Measurements from ENCODE around the gene DCAF8.

The DCAF8 gene

DNA sequence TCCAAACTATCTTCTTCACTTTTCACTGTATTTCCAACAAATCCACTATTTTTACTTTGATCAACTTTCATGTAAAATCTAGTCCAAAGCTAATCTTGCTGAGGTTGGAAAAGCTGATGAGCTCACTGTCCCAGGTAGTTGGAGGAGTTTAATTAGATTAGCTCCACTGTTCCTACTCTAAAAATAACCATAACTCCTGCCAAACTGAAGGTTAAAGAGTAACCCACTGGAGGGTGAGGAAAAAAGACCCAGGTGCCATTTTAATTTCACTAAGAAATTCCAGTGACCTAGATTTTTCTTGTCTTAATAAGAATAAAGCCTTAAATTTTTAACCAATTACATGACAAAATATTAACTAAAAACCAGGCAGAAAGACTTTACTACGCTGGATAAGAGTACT lies 15.3 kb downstream of the DCAF8 start:
- no peak for ATAC-seq
- no peak for DNase-seq
- Mint-ChIP-seq H3K4me3 (no peak overlapping the region), H3K4me1 (peaks cover 33% of the 10 kb centered on the region), H3K27me3 (no peaks in the 10 kb centered on the region), H3K9me3 (no peaks in the 10 kb centered on the region), H3K27ac (no peak overlapping the region)

DNA sequence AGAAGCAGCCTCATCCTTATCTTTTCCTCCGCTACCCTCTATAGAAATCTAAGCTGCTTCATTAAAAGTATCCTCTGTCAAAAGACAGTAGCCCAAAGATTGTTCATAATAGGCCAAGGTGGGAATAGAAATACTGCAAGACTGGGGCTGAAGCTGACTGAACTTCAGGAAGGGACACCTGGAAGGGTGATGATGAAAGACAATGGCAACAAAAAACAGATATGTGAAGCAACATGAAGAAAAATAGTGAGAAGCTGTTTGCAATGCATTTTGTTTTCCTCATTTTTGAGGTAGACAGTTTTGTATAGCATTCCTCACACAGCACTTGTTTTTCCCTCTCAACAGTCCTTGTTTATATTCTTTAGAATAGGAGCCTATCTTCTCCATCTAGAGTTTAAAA lies 16.9 kb downstream of the DCAF8 start:
- Mint-ChIP-seq H3K27ac (no peak overlapping the region), H3K4me1 (peaks cover 23% of the 10 kb centered on the region)
- ATAC-seq, result no peak

DNA sequence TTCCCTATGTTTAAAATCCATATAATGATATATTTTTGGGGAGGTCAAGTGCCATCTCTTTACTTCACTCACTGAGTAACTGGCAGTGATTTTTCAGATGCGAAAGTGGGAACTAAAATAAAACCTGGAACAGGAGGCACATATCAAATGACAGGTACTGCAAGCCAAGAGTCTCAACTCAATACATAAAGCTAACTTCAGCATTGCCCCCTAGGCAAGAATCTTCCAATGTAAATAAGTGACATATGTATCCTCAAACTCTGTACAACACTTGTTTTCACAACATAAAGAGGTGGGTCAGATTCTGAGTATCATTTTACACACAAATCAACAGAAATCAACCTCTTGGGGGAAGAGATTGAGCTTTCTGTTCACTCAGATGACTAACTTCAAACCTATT lies 18.1 kb downstream of the DCAF8 start:
- no peaks in the 10 kb centered on the region for H3K27me3 Mint-ChIP-seq
- DNase-seq, result no peak
- no peak overlapping the region for H3K27ac Mint-ChIP-seq
- H3K9me3 Mint-ChIP-seq, result no peaks in the 10 kb centered on the region
- H3K4me3 Mint-ChIP-seq, result no peak overlapping the region
- peaks cover 23% of the 10 kb centered on the region for H3K4me1 Mint-ChIP-seq
- ATAC-seq, result no peak

More for the DNA sequence above, 16.9 kb downstream of the DCAF8 start:
- H3K4me3 Mint-ChIP-seq, result no peak overlapping the region
- no peaks in the 10 kb centered on the region for H3K9me3 Mint-ChIP-seq
- DNase-seq, result no peak
- no peaks in the 10 kb centered on the region for H3K27me3 Mint-ChIP-seq

DNA sequence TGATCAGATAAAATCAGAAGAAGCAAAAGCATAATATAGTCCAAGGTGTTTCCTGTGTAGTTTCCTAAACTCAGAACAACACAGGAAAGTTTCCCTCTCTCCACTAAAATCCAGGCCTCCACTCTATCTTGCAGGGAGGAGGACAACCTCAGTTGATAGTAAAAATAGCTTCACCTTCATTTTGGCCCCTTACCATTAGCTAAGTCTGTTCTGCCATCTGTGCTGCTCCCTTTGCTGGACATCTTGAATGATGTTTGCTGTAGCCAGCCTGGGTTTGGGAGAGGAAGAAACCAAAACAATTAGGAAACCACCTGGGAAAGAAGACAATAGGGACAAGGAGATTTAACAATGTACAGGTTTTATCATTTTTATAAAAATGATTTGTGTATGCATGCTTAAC lies 18.6 kb downstream of the DCAF8 start:
- Mint-ChIP-seq H3K9me3 (no peaks in the 10 kb centered on the region), H3K27ac (peak overlapping the region in 1 of 2 donors; percentile 77), H3K4me3 (no peak overlapping the region), H3K4me1 (peaks cover 23% of the 10 kb centered on the region), H3K27me3 (no peaks in the 10 kb centered on the region)
- DNase-seq (no peak), ATAC-seq (no peak)

DNA sequence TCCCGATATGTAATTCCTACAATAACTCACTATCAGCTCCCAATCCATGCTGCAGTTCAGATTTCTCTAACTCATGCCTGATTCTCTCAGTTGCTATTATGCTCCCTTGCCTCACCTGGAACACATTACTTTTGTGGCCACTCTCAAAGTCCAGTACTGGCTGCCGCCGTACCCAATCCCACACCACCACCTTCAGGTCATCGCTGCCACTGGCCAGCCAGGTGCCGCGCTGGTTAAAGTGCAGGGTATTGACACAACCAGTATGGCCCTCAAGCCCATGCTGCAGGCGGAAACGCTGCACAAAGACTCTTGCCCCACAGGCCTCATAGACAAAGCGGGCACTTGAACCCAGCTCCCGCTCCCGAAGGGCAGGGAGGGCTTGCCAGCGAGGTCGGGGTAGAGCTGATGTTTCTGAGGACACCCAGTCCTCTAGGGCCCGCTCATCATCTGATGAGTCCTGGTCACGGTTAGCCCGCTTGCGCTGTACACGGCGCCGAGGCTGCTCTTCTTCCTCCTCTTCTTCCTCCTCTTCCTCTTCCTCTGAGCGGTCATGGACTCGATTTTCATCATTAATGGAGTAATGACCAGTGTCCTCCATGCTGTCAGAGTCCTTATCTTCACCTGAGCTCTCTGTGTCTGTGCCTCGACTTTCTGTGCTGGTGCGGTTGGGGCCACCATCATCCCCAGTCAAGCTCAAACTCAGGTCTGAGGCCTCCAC lies 22.6 kb downstream of the DCAF8 start:
- peaks cover 2% of the 10 kb centered on the region for H3K4me1 Mint-ChIP-seq
- no peak overlapping the region for H3K4me3 Mint-ChIP-seq
- no peaks in the 10 kb centered on the region for H3K9me3 Mint-ChIP-seq
- no peak for ATAC-seq
- no peak for DNase-seq
- no peak overlapping the region for H3K27ac Mint-ChIP-seq
- H3K27me3 Mint-ChIP-seq, result no peaks in the 10 kb centered on the region

DNA sequence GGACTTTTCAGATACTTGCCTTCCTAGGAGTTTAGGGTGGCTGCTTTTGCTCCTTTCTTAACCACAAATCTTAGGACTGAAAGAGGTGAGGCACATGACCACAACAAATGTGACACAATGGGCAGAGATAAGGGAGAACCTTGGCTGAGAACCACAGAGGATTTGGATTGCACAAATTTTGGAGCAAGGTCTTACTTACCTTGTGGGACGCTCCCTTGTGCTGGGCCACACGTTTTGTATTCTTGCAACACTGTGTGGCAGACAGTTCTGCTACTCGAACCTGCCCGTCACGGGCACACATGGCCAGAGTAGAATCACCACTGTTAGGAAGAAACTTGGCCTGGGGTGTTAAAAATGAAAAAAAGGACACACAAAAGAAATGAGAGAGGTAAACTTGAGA lies 23.9 kb downstream of the DCAF8 start:
- no peak for ATAC-seq
- DNase-seq, result no peak
- H3K4me3 Mint-ChIP-seq, result no peak overlapping the region
- no peaks in the 10 kb centered on the region for H3K9me3 Mint-ChIP-seq
- no peak overlapping the region for H3K27ac Mint-ChIP-seq
- no peaks in the 10 kb centered on the region for H3K27me3 Mint-ChIP-seq
- H3K4me1 Mint-ChIP-seq, result no peaks in the 10 kb centered on the region

DNA sequence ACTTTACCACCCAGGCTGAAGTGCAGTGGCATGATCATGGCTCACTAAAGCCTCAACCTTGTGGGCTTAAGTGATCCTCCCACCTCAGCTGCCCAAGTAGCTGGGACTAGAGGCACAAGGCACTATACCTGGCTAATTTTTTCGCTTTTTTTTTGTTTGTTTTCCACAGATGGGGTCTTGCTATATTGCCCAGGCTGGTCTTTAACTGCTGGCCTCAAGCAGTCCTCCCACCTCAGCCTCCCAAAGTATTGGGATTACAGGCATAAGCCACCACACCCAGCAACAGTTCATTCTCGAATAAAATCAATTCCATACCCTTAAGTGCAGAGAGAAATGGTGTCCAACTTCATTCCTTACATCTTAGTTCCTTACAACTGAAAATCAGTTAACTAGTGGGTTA lies 24.8 kb downstream of the DCAF8 start:
- Mint-ChIP-seq H3K4me1 (no peaks in the 10 kb centered on the region), H3K9me3 (no peaks in the 10 kb centered on the region), H3K4me3 (no peak overlapping the region), H3K27ac (no peak overlapping the region), H3K27me3 (no peaks in the 10 kb centered on the region)
- DNase-seq (no peak), ATAC-seq (no peak)

DNA sequence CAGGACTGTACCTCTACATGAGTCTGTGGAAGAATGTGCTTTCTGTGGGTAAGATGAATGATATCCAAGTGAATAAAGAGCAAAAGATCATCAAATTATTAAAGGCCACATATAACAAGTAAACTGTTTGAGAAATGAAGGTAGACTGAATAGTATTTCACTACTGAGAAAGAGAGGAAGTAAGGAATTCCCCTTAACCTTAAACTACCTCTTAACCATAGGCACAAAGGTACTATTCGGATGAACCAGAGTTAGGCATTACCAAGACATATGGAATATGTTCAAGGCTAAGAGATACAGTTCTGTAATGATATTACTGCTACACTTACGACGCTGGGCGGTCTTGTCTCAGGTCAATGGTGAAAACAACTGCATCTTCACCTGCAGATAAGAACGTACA lies 25.5 kb downstream of the DCAF8 start:
- ATAC-seq (no peak), DNase-seq (no peak)
- Mint-ChIP-seq H3K9me3 (no peaks in the 10 kb centered on the region), H3K4me1 (no peaks in the 10 kb centered on the region), H3K4me3 (no peak overlapping the region), H3K27ac (peak overlapping the region; percentile 23 to 27), H3K27me3 (no peaks in the 10 kb centered on the region)

DNA sequence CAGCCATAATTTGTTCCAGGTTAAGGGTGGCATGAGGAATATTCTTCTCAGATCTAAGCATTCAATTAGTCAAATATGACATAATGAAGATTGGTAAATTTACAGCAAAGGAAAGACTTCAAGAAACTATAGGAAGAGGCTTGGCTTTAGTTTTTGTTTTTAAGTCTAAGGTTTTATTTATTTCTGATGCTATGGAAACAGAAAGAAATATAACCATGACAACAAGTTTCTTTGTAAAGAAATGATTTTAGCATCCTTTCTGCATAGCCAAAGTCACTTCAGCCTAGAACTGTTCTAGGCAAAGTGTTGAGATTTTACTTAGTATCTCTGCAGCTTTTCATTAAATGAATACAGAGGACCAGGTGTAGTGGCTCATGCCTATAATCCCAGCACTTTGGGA lies 29.4 kb downstream of the DCAF8 start:
- Mint-ChIP-seq H3K27ac (peak overlapping the region in 1 of 2 donors; percentile 46), H3K4me1 (no peaks in the 10 kb centered on the region), H3K9me3 (no peaks in the 10 kb centered on the region), H3K27me3 (no peaks in the 10 kb centered on the region), H3K4me3 (no peak overlapping the region)
- DNase-seq (no peak), ATAC-seq (no peak)

DNA sequence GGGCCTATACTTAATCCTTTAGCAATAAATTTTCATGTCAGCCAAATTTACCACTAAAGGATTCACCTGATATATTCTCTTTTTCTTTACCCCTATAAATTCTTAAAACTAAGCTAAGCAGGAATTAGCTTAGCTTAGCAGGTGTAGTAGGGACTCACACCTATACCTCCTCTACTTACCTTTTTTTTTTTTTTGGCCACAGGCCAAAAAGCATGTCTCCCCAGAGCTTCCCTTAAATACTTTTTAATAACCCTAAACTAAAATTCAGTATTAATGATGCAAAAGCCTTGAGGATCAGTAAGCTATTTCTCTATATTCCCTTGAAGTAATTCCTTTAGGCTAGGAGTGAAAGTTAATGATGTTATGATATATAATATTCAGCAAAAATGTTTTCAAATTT lies 33.9 kb downstream of the DCAF8 start:
- Mint-ChIP-seq H3K27ac (peak overlapping the region in 1 of 2 donors; percentile 57), H3K4me1 (no peaks in the 10 kb centered on the region), H3K4me3 (no peak overlapping the region), H3K9me3 (no peaks in the 10 kb centered on the region), H3K27me3 (no peaks in the 10 kb centered on the region)
- ATAC-seq (no peak), DNase-seq (no peak)

DNA sequence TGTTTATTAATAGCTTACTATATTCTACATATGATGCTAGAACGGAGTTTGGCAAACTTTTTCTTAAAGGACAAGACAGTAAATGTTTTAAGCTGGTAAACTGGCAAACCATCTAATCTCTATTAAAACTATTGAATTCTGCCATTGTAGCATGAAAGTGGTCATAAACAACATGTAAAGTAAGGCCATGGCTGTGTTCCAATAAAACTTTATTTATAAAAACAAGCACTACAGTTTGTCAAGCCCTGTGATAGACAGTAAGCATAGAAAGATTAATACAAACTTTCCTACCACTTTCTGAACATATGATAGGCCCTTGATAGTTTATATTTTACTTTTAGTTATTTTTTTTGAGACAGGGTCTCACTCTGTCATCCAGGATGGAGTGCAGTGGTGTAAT lies 34.8 kb downstream of the DCAF8 start:
- H3K27ac Mint-ChIP-seq, result peak overlapping the region in 1 of 2 donors; percentile 76

DNA sequence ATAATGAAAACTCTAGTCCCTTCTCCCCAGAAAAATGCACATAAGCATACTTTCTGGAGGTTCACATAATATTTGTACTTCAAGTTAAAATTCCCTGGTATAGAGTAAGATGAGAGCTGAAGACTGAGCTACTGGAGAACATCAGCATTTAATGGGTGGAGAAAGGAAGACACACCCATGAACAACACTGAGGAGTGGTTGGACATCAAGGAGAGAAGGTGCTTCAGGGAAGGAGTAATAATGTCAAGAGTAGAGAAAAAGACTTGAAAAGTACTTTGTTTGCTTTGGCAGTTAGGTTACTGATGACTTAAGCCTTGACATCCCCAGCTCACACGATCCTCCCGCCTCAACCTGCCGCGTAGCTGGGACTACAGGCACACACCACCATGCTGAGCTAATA lies 35.3 kb downstream of the DCAF8 start:
- no peaks in the 10 kb centered on the region for H3K27me3 Mint-ChIP-seq
- ATAC-seq (no peak), DNase-seq (no peak)
- peak overlapping the region in 1 of 2 donors; percentile 76 for H3K27ac Mint-ChIP-seq
- no peak overlapping the region for H3K4me3 Mint-ChIP-seq
- no peaks in the 10 kb centered on the region for H3K9me3 Mint-ChIP-seq
- no peaks in the 10 kb centered on the region for H3K4me1 Mint-ChIP-seq

More for the DNA sequence above, 34.8 kb downstream of the DCAF8 start:
- ATAC-seq (no peak), DNase-seq (no peak)
- no peak overlapping the region for H3K4me3 Mint-ChIP-seq
- no peaks in the 10 kb centered on the region for H3K4me1 Mint-ChIP-seq
- H3K27me3 Mint-ChIP-seq, result no peaks in the 10 kb centered on the region
- H3K9me3 Mint-ChIP-seq, result no peaks in the 10 kb centered on the region

DNA sequence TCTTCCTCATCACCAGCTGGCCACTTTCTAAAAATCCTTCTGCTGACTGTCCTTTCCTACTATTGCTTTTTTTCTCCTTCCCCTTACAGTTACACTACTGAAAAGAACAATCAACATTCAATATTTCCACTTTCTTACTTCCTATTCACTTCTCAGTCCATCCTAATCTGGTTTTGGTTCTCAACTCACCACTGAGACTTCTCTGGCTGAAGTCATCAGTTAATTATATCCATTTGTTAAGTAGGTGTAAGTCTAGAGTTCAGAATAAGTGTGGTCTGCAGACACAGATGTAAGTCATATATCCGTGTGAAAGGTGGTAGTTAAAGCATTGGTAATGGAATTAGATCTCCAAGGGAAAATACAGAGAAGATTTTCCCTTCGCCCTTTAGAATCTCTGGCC lies 35.7 kb downstream of the DCAF8 start:
- Mint-ChIP-seq H3K27me3 (no peaks in the 10 kb centered on the region), H3K9me3 (no peaks in the 10 kb centered on the region), H3K4me1 (no peaks in the 10 kb centered on the region), H3K4me3 (no peak overlapping the region), H3K27ac (no peak overlapping the region)
- no peak for DNase-seq
- ATAC-seq, result no peak

DNA sequence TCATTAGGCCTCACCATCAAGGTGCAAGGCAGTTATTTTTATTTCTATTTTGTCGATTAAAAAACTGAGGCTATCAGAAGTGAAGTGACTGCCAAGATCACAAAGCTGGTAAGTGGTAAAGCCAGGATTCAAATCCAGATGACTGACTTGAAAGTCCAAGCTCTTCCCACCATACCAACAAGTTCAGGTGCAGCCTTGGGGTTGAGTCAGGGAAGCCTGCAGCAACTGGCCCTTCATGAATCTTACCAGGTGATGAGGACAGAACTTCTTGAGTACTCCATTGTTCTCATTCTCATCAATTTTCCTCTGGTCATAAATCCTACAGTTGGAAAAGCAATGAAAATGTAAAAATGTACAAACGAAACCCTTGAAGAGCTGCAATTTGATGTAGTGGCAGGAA lies 37.0 kb downstream of the DCAF8 start:
- H3K27ac Mint-ChIP-seq, result no peak overlapping the region

DNA sequence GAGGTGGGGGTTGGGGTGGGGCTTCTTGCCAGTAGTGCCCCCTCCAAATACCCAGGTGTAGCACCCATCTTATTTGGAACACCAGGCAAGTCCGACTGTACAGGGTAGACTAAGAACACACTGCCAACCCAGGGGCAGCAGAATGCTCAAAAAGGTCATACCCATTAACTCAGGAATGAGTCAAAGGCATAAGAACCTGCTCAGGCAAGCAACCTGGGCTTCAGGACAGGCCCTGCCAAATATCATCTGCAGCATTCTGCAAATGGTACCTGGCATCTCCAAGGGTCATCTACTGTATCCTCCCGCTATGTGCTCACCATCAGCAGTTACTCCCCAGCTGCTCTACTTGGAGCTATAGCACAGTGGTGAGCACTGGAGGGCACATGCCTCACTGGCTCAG lies 37.7 kb downstream of the DCAF8 start:
- Mint-ChIP-seq H3K9me3 (no peaks in the 10 kb centered on the region), H3K4me1 (no peaks in the 10 kb centered on the region), H3K27ac (peak overlapping the region in 1 of 2 donors; percentile 22), H3K27me3 (no peaks in the 10 kb centered on the region), H3K4me3 (no peak overlapping the region)
- no peak for DNase-seq
- ATAC-seq, result no peak

More for the DNA sequence above, 37.0 kb downstream of the DCAF8 start:
- Mint-ChIP-seq H3K4me1 (no peaks in the 10 kb centered on the region), H3K9me3 (no peaks in the 10 kb centered on the region), H3K4me3 (no peak overlapping the region), H3K27me3 (no peaks in the 10 kb centered on the region)
- no peak for ATAC-seq
- no peak for DNase-seq

DNA sequence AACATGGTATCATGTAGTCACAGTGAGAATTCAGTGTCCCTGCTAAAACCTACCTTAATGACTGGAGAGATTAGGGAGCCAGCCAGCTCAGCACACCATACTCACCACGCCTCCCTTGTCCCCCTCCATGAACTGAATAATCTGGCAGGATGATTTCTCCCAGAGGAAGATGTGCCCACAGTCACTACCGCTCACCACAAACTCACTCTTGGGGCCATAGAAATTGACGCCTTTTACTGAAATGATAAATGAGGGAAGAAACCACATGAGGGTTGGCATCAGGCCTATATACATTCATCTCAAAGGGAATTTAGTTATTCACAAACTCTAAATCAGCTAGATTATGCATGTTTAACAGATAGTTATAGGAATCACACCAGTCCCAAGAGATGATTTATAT lies 39.8 kb downstream of the DCAF8 start:
- no peaks in the 10 kb centered on the region for H3K4me1 Mint-ChIP-seq
- DNase-seq (no peak), ATAC-seq (no peak)
- H3K4me3 Mint-ChIP-seq, result no peak overlapping the region
- H3K27ac Mint-ChIP-seq, result peak overlapping the region in 1 of 2 donors; percentile 75
- H3K9me3 Mint-ChIP-seq, result no peaks in the 10 kb centered on the region
- no peaks in the 10 kb centered on the region for H3K27me3 Mint-ChIP-seq

DNA sequence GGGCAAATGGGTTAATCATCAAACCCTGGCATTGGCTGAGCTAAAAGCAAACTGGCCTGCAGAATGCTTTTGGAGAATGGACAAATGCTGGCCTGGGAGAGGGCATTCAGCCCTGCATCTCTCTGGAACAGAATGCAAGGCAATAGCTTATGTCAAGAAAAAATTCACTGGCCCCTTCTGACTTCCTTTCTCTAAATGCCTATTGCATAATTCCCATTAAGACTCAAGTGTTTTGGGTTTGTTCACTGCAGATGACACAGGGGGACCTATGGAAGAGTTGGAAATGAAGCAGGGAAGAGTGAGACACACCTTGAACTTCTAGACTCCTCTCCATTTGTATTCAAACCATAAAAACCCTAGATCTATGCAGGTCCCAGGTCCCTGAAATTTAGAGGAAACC lies 41.3 kb downstream of the DCAF8 start:
- Mint-ChIP-seq H3K9me3 (no peaks in the 10 kb centered on the region), H3K4me3 (no peak overlapping the region), H3K27ac (no peak overlapping the region), H3K4me1 (no peaks in the 10 kb centered on the region), H3K27me3 (no peaks in the 10 kb centered on the region)
- DNase-seq (no peak), ATAC-seq (no peak)

Data from stimulated activated naive CD8-positive, alpha-beta T cell treated with anti-CD3 and anti-CD28 coated beads, Interleukin-15, amount 100 ng/mL, for 72 hours (primary cell).